ENCODE measurements around the gene CCDC192.
A peak's percentile ranks its signal among the peaks of the same experiment; 100 is the strongest.

Gene CCDC192

GRCh38 chr5:127963233-127963632 lies 260.0 kb downstream of the CCDC192 start:
- DNase-seq, result no peak

GRCh38 chr5:127963931-127964330 lies 260.7 kb downstream of the CCDC192 start:
- no peak for DNase-seq

- DNase-seq, result no peak
Measured at GRCh38 chr5:127967323-127967982, 264.3 kb downstream of the CCDC192 start.

GRCh38 chr5:127967983-127968592 lies 264.9 kb downstream of the CCDC192 start:
- DNase-seq, result no peak

- DNase-seq, result no peak
Measured at GRCh38 chr5:127969002-127969401, 265.8 kb downstream of the CCDC192 start.

- DNase-seq, result no peak
Measured at GRCh38 chr5:127969651-127970050, 266.5 kb downstream of the CCDC192 start.

- no peak for DNase-seq
Measured at GRCh38 chr5:127970081-127970480, 266.9 kb downstream of the CCDC192 start.

- DNase-seq, result no peak
Measured at GRCh38 chr5:127970854-127971425, 267.7 kb downstream of the CCDC192 start.

- DNase-seq, result no peak
Measured at GRCh38 chr5:127975961-127976360, 272.8 kb downstream of the CCDC192 start.

- no peak for DNase-seq
Measured at GRCh38 chr5:127976525-127976924, 273.3 kb downstream of the CCDC192 start.

GRCh38 chr5:127976991-127977717 lies 274.0 kb downstream of the CCDC192 start:
- DNase-seq, result no peak

GRCh38 chr5:127978738-127979300 lies 275.6 kb downstream of the CCDC192 start:
- no peak for DNase-seq

- no peak for DNase-seq
Measured at GRCh38 chr5:127979475-127979874, 276.3 kb downstream of the CCDC192 start.

GRCh38 chr5:127980843-127981242 lies 277.7 kb downstream of the CCDC192 start:
- DNase-seq, result no peak

- no peak for DNase-seq
Measured at GRCh38 chr5:127981498-127981897, 278.3 kb downstream of the CCDC192 start.

- DNase-seq, result no peak
Measured at GRCh38 chr5:127985811-127986325, 282.7 kb downstream of the CCDC192 start.

- no peak for DNase-seq
Measured at GRCh38 chr5:127987354-127988145, 284.4 kb downstream of the CCDC192 start.

GRCh38 chr5:127988146-127988760 lies 285.1 kb downstream of the CCDC192 start:
- peak; percentile 60 for DNase-seq

All from NCI-H1105 treated with DMSO at 0.1 percent for 48 hours (cell line).